22Rv1 (cell line): ENCODE measurements around the gene ADNP.

ENCODE experiments used
- CTCF ChIP-seq: fragments of 450-650 bp; IDR thresholded peaks from 2 replicates; pipeline ENCODE4 v1.5.1; 2017; ENCODE audit warnings: mild to moderate bottlenecking
- ZFX ChIP-seq: fragments of 450-650 bp; IDR thresholded peaks from 2 replicates; pipeline ENCODE4 v1.6.1; 2017; ENCODE audit warnings: antibody characterized with exemption, borderline replicate concordance

GRCh38 chr20:50843331-50844276, 87.6 kb downstream of the ADNP start:
- TF ChIP-seq CTCF (no peak), ZFX (no peak)
